Measurements from ENCODE around the gene MCAM. TPM values are rescaled to one million over a fixed set of nuclear protein-coding genes. Genes with fewer than 3 reads are reported as not detected.

The MCAM gene
- total RNA-seq, 1 experiment from 2014 or later: 124 TPM

- TSS peak; percentile 58 for BruUV-seq (replicated peaks)
- intact Hi-C loops (cut with micrococcal nuclease): loop anchor here (5.0 to 10.0 kb wide), 2 partner anchors 114 to 156 kb away; partner anchors contain the start of genes CBL and NLRX1
- Histone ChIP-seq H3K79me2 (ENCODE audit: low read length) (peaks cover 9% of the 10 kb centered on the region), H3K27me3 (ENCODE audit: low read length) (no peaks in the 10 kb centered on the region), H3F3A (ENCODE audit: low read length, unreplicated experiment) (no peaks in the 10 kb centered on the region), H2AFZ (ENCODE audit: low read length) (peak overlapping the region; percentile 97), H3K9ac (ENCODE audit: low read length) (peak overlapping the region; percentile 40), H3K4me2 (ENCODE audit: low read length) (peak overlapping the region; percentile 91), H3K4me3 (ENCODE audit: low read length) (peak overlapping the region; percentile 68), H3K9me3 (ENCODE audit: low read length) (no peaks in the 10 kb centered on the region), H3K4me1 (ENCODE audit: insufficient read depth, low read length) (peaks cover 38% of the 10 kb centered on the region), H3K36me3 (ENCODE audit: low read depth, low read length) (no peaks in the 10 kb centered on the region), H4K20me1 (ENCODE audit: low read length) (no peaks in the 10 kb centered on the region), H3K27ac (ENCODE audit: low read length) (no peak overlapping the region), H3K9me2 (replicated peaks; ENCODE audit: low read length) (no peaks in the 10 kb centered on the region)
- ChIA-PET POLR2A (ENCODE audit: unreplicated experiment) (no interaction called here), CTCF (interaction anchor here (0.5 to 1.0 kb wide), 3 partner anchors 17 to 115 kb away, joined by 3 to 4 read pairs (median 3); partner anchors contain the start of gene CBL)
- peak; percentile 25 for ATAC-seq
- DNase-seq: peak; percentile 21
- TF ChIP-seq CTCF (conservative IDR thresholded peaks at IDR 0.05; ENCODE audit: low read depth, low read length): no peak
- TF ChIP-seq EZH2 (IDR thresholded peaks at IDR 0.05; ENCODE audit: low read length, unreplicated experiment): no peak
- TF ChIP-seq EZH2phosphoT487 (IDR thresholded peaks at IDR 0.05; ENCODE audit: borderline replicate concordance, low read length): no peak
These were observed 4.0 kb upstream of the MCAM start for GRCh38 chr11:119320776-119321524.

- Histone ChIP-seq H3K36me3 (ENCODE audit: low read depth, low read length) (no peaks in the 10 kb centered on the region), H3K4me1 (ENCODE audit: insufficient read depth, low read length) (peaks cover 44% of the 10 kb centered on the region), H2AFZ (ENCODE audit: low read length) (no peak overlapping the region), H4K20me1 (ENCODE audit: low read length) (no peaks in the 10 kb centered on the region), H3K4me3 (ENCODE audit: low read length) (no peak overlapping the region), H3K27me3 (ENCODE audit: low read length) (no peaks in the 10 kb centered on the region), H3K9me3 (ENCODE audit: low read length) (no peaks in the 10 kb centered on the region), H3K79me2 (ENCODE audit: low read length) (peaks cover 16% of the 10 kb centered on the region), H3K27ac (ENCODE audit: low read length) (no peak overlapping the region), H3K4me2 (ENCODE audit: low read length) (no peak overlapping the region), H3K9ac (ENCODE audit: low read length) (no peak overlapping the region), H3K9me2 (replicated peaks; ENCODE audit: low read length) (no peaks in the 10 kb centered on the region), H3F3A (ENCODE audit: low read length, unreplicated experiment) (no peaks in the 10 kb centered on the region)
- DNase-seq (no peak), ATAC-seq (no peak)
- intact Hi-C loops (cut with micrococcal nuclease): loop anchor here (5.0 to 10.0 kb wide), 2 partner anchors 113 to 156 kb away; partner anchors contain the start of genes CBL and NLRX1
- ChIA-PET CTCF (interaction anchor here (0.5 kb wide), 1 partner anchor 114 kb away, joined by 3 read pairs; the partner anchor contains the start of gene CBL), POLR2A (ENCODE audit: unreplicated experiment) (no interaction called here)
- BruUV-seq (replicated peaks): no TSS peak
- TF ChIP-seq EZH2phosphoT487 (IDR thresholded peaks at IDR 0.05; ENCODE audit: borderline replicate concordance, low read length) (no peak), CTCF (conservative IDR thresholded peaks at IDR 0.05; ENCODE audit: low read depth, low read length) (no peak), EZH2 (IDR thresholded peaks at IDR 0.05; ENCODE audit: low read length, unreplicated experiment) (no peak)
These were observed 3.4 kb upstream of the MCAM start for GRCh38 chr11:119320240-119320775.
